NCI-H82 treated with DMSO at 0.1 percent for 48 hours (cell line): Measurements from ENCODE around the gene FXYD4.
A peak's percentile ranks its signal among the peaks of the same experiment; 100 is the strongest.
"Not testable (repeated sequence)": the region's sequence is repeated elsewhere in the genome, so short reads cannot be mapped to it uniquely, and the experiment has no call there.

Experiments
- DNase-seq: peaks from one replicate; lab custom pipeline; 2025; ENCODE audit not compliant: unreplicated experiment; lab: John Stamatoyannopoulos, UW

The FXYD4 gene

GRCh38 chr10:43374194-43374593 is 2.8 kb downstream of the FXYD4 start:
- DNase-seq: no peak

- DNase-seq: no peak
These were observed 4.1 kb downstream of the FXYD4 start for GRCh38 chr10:43375401-43376020.

GRCh38 chr10:43376046-43376635 is 4.7 kb downstream of the FXYD4 start:
- no peak for DNase-seq

- DNase-seq: no peak
These were observed 5.5 kb downstream of the FXYD4 start for GRCh38 chr10:43376828-43377423.

- no peak for DNase-seq
These were observed 6.0 kb downstream of the FXYD4 start for GRCh38 chr10:43377424-43377883.

GRCh38 chr10:43380610-43381222 is 9.3 kb downstream of the FXYD4 start:
- DNase-seq: no peak

GRCh38 chr10:43383204-43383971 is 12.0 kb downstream of the FXYD4 start:
- DNase-seq: no peak

- DNase-seq: no peak
These were observed 13.1 kb downstream of the FXYD4 start for GRCh38 chr10:43384252-43385221.

- no peak for DNase-seq
These were observed 14.1 kb downstream of the FXYD4 start for GRCh38 chr10:43385412-43386004.

GRCh38 chr10:43386549-43386948 is 15.1 kb downstream of the FXYD4 start:
- DNase-seq: no peak

GRCh38 chr10:43386981-43387677 is 15.7 kb downstream of the FXYD4 start:
- DNase-seq: no peak

GRCh38 chr10:43387678-43388032 is 16.2 kb downstream of the FXYD4 start:
- DNase-seq: no peak

GRCh38 chr10:43389867-43390266 is 18.4 kb downstream of the FXYD4 start:
- DNase-seq: no peak

- no peak for DNase-seq
These were observed 18.9 kb downstream of the FXYD4 start for GRCh38 chr10:43390333-43390732.

GRCh38 chr10:43390759-43391158 is 19.3 kb downstream of the FXYD4 start:
- no peak for DNase-seq

GRCh38 chr10:43391496-43391895 is 20.1 kb downstream of the FXYD4 start:
- no peak for DNase-seq

GRCh38 chr10:43392748-43393147 is 21.3 kb downstream of the FXYD4 start:
- DNase-seq: peak; percentile 8

- DNase-seq: not testable (repeated sequence)
These were observed 21.8 kb downstream of the FXYD4 start for GRCh38 chr10:43393186-43393585.
